A673 (cell line): Measurements from ENCODE around the gene ZP3.

Experiments
- EZH2 ChIP-seq: fragments of 200-600 bp; sonication (generic); IDR thresholded peaks from 2 replicates; pipeline ENCODE4 v1.6.1; 2017; ENCODE audit warnings: borderline replicate concordance, low read depth, mild to moderate bottlenecking, mixed read lengths, antibody characterized with exemption, low read length; ENCODE audit not compliant: poor library complexity, severe bottlenecking
- TF ChIP-seq, protein P1 (sequence below): fragments of 300-800, 200-600 bp; sonication (generic); conservative IDR thresholded peaks from 2 replicates; pipeline ENCODE4 v1.5.1; 2017; ENCODE audit warnings: low read depth, mild to moderate bottlenecking, antibody characterized with exemption, low read length, moderate library complexity, mixed read lengths

DNA sequence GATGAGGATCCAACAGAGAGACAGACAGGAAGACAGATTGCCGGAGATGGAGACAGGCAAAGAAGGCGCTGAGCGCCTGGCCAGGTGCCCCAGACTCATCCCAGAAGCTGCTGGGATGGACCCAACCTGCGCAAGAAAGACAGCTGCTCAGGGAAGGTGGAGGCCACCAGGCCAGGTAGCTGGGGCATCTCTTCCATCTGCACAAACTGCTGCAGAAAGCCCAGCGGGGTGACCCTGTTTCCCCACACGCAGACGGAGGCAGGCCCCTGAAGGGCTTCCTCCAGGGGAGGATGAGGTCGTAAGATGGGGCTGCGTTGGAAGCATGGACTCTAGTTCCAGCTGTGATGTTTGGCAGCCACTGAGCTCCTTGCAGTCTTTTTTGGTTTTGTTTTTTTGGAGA, 49.5 kb upstream of the ZP3 start:
- TF ChIP-seq, protein P1, sequence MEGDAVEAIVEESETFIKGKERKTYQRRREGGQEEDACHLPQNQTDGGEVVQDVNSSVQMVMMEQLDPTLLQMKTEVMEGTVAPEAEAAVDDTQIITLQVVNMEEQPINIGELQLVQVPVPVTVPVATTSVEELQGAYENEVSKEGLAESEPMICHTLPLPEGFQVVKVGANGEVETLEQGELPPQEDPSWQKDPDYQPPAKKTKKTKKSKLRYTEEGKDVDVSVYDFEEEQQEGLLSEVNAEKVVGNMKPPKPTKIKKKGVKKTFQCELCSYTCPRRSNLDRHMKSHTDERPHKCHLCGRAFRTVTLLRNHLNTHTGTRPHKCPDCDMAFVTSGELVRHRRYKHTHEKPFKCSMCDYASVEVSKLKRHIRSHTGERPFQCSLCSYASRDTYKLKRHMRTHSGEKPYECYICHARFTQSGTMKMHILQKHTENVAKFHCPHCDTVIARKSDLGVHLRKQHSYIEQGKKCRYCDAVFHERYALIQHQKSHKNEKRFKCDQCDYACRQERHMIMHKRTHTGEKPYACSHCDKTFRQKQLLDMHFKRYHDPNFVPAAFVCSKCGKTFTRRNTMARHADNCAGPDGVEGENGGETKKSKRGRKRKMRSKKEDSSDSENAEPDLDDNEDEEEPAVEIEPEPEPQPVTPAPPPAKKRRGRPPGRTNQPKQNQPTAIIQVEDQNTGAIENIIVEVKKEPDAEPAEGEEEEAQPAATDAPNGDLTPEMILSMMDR = no peak
- TF ChIP-seq EZH2 = no peak
